ENCODE measurements around the gene ERN2. TPM values are rescaled to one million over a fixed set of nuclear protein-coding genes. Genes with fewer than 3 reads are reported as not detected.
"Not testable (repeated sequence)": the region's sequence is repeated elsewhere in the genome, so short reads cannot be mapped to it uniquely, and the experiment has no call there.

The ERN2 gene
- total RNA-seq: not detected
- polyA plus RNA-seq: not detected
- 0 reads per million in 6 experiments for total RNA-seq

DNA sequence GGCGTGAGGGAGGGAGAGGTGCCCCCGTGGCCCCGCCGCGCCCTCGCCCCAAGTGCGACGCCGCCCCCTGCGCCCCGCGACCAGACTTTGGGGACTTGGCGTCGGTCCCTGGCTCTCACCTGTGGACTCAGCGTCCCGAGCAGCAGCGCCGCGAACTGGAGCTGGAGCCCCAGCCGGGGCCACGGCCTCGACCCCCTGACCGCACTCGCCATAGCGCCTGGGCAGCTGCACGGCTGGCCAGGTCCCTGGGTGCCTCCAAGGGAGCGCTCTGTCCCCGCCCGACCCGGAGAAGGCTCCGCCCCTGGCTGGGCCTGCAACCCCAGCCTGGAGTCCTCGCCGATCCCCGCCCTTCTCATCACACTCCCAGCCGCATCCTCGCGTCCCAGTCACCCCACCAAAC lies at the start of gene ERN2:
Gene ERN2 (minus strand): TSS at position 247 of the 400 bp plus-strand sequence. CDS start 35 bp downstream, at position 212.
- ATAC-seq: no peak
- POLR2A ChIA-PET: no interaction called here
- no peak within 1 kb of the TSS for H3K4me3 Mint-ChIP-seq

DNA sequence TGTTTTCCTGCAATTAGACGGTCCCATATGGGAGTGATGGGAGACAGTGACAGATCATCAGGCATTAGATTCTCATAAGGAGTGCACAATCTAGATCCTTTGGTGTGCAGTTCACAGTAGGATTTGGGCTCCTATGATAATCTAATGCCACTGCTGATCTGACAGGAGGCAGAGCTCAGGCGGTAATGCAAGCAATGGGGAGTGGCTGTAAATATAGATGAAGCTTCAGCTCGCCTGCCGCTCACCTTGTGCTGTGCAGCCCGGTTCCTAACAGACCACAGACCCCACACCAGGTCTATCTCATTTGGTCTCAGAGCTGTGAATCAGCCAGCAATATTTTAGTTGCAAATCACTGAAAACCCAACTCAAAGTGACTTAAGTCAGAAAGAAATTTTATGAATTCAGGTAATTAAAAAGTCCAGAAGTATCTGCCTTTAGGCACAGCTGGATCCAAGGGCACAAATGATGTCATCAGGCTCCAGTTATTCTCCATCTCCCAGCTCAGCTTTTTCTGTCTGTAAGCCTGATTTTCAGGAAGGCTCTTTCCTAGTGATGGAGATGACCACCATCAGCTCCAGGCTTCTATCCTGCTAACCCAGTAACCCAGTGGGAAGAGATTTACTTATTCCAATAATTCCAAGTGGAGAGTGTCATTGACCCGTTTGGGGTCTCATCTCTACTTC lies 45.1 kb upstream of the ERN2 start:
- Mint-ChIP-seq H3K27me3 (peaks cover 27 to 59% (median 41%) of the 10 kb centered on the region in 5 donors), H3K27ac (no peak overlapping the region), H3K4me3 (no peak overlapping the region), H3K9me3 (peaks cover 0 to 2% (median 0%) of the 10 kb centered on the region in 9 donors), H3K36me3 (no peaks in the 10 kb centered on the region), H3K4me1 (peaks cover 0 to 12% (median 0%) of the 10 kb centered on the region in 4 donors)
- no peak for DNase-seq
- ATAC-seq: no peak
- POLR2A ChIA-PET: no interaction called here

More for the DNA sequence above, at the start of gene ERN2:
- H3K36me3 Mint-ChIP-seq: peaks cover 0 to 18% (median 5%) of the 10 kb centered on the region in 3 donors
- peaks cover 0 to 21% (median 5%) of the 10 kb centered on the region in 9 donors for H3K9me3 Mint-ChIP-seq
- peaks cover 0 to 6% (median 0%) of the 10 kb centered on the region in 4 donors for H3K4me1 Mint-ChIP-seq
- peaks cover 17 to 60% (median 48%) of the 10 kb centered on the region in 5 donors for H3K27me3 Mint-ChIP-seq
- no peak within 1 kb of the TSS for H3K27ac Mint-ChIP-seq
- no peak for DNase-seq

DNA sequence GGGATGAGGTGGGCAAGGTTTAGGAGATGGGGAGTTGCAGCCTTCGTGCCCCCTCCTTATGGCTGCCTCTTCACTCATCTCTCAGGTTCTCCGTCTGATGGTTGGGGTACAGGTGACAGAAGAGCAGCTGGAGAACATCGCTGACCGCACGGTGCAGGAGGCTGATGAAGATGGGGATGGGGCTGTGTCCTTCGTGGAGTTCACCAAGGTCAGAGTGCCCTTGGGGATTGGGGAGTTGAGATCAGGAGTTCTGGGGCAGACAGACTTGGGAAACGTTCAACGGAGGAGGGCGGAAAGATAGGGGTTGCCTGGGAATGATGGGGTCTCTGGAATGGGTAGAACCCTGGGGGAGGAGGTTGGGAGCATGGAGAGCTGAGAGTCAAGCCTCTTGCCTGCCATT lies 44.1 kb upstream of the ERN2 start:
- H3K4me1 Mint-ChIP-seq: peaks cover 0 to 12% (median 0%) of the 10 kb centered on the region in 4 donors
- H3K9me3 Mint-ChIP-seq: peaks cover 0 to 2% (median 0%) of the 10 kb centered on the region in 9 donors
- no peak overlapping the region for H3K27ac Mint-ChIP-seq
- no peak overlapping the region for H3K4me3 Mint-ChIP-seq
- POLR2A ChIA-PET: no interaction called here
- peaks cover 0 to under 1% (median 0%) of the 10 kb centered on the region in 3 donors for H3K36me3 Mint-ChIP-seq
- peaks cover 27 to 59% (median 40%) of the 10 kb centered on the region in 5 donors for H3K27me3 Mint-ChIP-seq
- no peak for DNase-seq
- no peak for ATAC-seq

DNA sequence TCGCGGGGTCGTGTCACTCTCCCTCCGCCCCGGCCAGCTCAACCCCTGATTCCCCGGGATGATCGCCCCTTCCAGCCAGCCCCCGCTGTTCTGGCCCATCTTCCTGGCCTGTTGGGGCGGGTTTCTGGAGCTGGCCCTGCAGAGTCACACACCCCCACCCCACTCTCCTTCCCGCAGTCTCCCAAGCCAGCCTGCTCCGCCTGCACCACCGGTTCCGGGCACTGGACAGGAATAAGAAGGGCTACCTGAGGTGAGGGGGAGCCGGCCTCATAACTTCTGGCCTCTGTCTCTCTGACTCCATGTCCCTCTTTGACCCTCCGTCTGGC lies 42.4 kb upstream of the ERN2 start:
- no peak for DNase-seq
- Mint-ChIP-seq H3K36me3 (peaks cover 0 to 4% (median 0%) of the 10 kb centered on the region in 3 donors), H3K9me3 (peaks cover 0 to 4% (median 0%) of the 10 kb centered on the region in 9 donors), H3K27me3 (peaks cover 27 to 54% (median 47%) of the 10 kb centered on the region in 5 donors), H3K4me1 (peaks cover 0 to 12% (median 0%) of the 10 kb centered on the region in 4 donors), H3K27ac (no peak overlapping the region), H3K4me3 (peak overlapping the region in 3 of 10 donors; percentile 9 to 45 (median 43))
- no peak for ATAC-seq
- POLR2A ChIA-PET: no interaction called here

DNA sequence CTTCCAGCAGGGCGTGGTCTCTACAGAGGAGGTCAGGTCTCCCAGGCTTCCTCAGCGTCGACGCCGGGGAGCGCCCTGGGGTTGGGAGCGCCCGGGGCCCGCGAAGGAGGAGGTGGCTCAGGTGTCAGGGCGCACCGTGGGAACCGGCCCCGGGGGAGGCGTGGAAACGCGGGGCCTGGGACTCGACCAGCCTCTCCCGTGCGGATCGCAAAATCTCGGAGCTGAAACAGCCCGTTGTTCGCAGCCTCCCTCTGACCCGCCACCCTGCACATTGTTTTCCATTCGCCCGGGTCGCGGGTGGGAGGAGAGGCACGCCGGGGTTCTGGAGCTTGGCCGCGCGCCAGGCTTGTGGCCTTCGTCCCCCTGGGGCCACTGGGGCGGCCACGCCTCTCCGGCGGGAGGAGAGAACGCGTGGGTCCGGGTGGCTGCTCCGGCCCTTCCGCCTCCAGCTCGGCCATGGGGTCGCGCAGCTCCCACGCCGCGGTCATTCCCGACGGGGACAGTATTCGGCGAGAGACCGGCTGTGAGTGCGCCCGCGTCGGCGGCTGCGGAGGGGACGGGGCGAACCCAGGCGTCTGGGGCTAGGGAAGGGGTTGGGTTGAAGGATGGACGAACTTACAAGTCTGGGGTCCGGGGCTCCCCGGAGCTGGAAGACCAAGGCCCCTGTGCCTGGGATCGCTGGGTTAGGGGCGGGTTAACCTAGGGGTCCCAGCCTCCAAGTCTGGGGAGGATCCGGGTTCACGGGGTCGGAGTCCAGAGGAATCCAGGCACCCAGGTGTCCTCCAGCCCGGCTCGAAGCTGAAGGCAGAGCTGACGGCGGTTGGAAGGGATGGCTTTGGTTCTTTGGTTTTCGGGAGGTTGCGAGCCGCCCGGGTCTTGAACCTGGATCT lies 41.8 kb upstream of the ERN2 start, which contains the start of gene CHP2:
Gene CHP2 (plus strand): TSS at position 433 of the 890 bp plus-strand sequence. CDS start 24 bp downstream, at position 457.
- peaks cover 0 to 12% (median 0%) of the 10 kb centered on the region in 4 donors for H3K4me1 Mint-ChIP-seq
- H3K9me3 Mint-ChIP-seq: peaks cover 0 to 4% (median 0%) of the 10 kb centered on the region in 9 donors
- H3K4me3 Mint-ChIP-seq: peak within 1 kb of the TSS in 5 of 10 donors; percentile 9 to 45 (median 43)
- POLR2A ChIA-PET: no interaction called here
- peaks cover 25 to 51% (median 47%) of the 10 kb centered on the region in 5 donors for H3K27me3 Mint-ChIP-seq
- ATAC-seq: no peak
- H3K36me3 Mint-ChIP-seq: peaks cover 0 to 4% (median 0%) of the 10 kb centered on the region in 3 donors
- H3K27ac Mint-ChIP-seq: no peak within 1 kb of the TSS
- no peak for DNase-seq

DNA sequence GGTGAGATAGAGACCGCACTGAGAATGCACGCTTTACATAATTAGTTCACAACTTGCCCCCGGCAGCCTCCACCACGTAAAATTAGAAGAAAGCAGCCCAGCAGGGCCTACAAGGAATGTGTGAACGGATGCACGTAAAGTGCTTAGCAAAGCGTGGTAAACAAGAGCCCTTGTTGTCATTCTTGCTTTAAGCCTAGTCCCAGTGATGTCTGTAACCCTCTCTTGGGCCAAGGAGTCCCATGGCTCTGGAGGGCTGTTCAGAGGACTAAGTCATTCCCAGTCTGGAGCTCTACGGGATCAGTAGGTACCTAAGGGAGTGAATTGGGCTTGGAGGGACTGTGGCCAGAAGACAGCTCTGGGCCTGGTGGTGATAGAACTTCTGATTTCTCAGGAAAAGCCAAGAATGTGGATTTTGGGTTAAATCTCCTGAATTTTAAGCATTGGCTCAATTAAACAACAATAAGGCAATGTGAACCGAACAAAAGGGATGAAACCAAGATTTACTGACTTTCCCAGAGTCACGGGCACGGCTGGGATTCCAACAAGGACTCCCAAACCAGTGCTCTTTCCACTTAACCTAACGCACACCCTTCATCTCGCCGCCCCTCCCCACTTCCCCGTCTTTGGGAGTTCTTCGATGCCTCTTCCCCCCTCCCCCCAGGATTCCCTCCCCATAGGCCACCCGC lies 41.0 kb upstream of the ERN2 start:
- peak overlapping the region in 4 of 10 donors; percentile 22 to 45 (median 31) for H3K4me3 Mint-ChIP-seq
- DNase-seq: no peak
- POLR2A ChIA-PET: no interaction called here
- peaks cover 25 to 51% (median 48%) of the 10 kb centered on the region in 5 donors for H3K27me3 Mint-ChIP-seq
- peaks cover 0 to 12% (median 0%) of the 10 kb centered on the region in 4 donors for H3K4me1 Mint-ChIP-seq
- peaks cover 0 to 4% (median 0%) of the 10 kb centered on the region in 3 donors for H3K36me3 Mint-ChIP-seq
- peaks cover 0 to 4% (median 0%) of the 10 kb centered on the region in 9 donors for H3K9me3 Mint-ChIP-seq
- no peak overlapping the region for H3K27ac Mint-ChIP-seq
- no peak for ATAC-seq

DNA sequence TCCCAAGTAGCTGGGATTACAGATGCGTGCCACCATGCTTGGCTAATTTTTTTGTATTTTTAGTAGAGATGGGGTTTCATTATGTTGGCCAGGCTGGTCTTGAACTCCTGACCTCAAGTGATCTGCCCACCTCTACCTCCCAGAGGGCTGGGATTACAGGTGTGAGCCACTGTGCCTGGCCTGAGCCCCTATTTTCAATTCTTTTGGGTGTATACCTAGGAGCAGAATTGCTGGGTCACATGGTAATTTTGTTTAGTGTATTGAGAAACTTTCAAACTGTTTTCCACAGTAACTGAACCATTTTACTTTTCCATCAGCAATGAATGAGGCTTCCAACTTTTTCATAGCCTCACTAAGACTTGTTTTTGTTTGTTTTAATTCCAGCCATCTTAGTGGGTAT lies 38.0 kb upstream of the ERN2 start:
- H3K4me1 Mint-ChIP-seq, POLR2A ChIA-PET, H3K4me3 Mint-ChIP-seq, ATAC-seq, DNase-seq: not testable (repeated sequence)
- peak overlapping the region in 1 of 10 donors; percentile 82 for H3K27ac Mint-ChIP-seq
- peaks cover 0 to 15% (median 9%) of the 10 kb centered on the region in 9 donors for H3K9me3 Mint-ChIP-seq
- peaks cover 0 to 12% (median 2%) of the 10 kb centered on the region in 3 donors for H3K36me3 Mint-ChIP-seq
- H3K27me3 Mint-ChIP-seq: peaks cover 17 to 43% (median 38%) of the 10 kb centered on the region in 5 donors

DNA sequence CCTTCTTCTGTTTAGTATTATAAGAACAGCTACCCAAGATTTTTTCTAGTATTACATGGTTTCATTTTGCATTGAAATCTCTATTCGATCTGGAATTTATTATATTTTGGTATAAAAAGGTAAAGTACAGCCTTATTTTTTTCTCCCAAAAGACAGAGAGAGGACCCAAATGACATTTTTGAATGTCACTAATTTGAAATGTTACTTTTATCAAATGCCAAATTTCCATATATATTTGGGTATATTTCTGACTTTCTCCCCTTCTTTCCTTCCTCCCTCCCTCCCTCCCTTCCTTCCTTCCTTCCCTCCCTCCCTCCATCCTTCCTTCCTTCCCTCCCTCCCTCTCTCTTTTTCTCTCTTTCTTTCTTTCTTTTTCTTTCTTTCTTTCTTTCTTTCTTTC lies 35.6 kb upstream of the ERN2 start:
- Mint-ChIP-seq H3K4me1 (no peaks in the 10 kb centered on the region), H3K27me3 (peaks cover 21 to 48% (median 32%) of the 10 kb centered on the region in 5 donors), H3K4me3 (no peak overlapping the region), H3K36me3 (peaks cover 2 to 16% (median 2%) of the 10 kb centered on the region in 3 donors), H3K9me3 (peaks cover 0 to 18% (median 12%) of the 10 kb centered on the region in 9 donors), H3K27ac (no peak overlapping the region)
- POLR2A ChIA-PET: no interaction called here
- no peak for ATAC-seq
- no peak for DNase-seq

DNA sequence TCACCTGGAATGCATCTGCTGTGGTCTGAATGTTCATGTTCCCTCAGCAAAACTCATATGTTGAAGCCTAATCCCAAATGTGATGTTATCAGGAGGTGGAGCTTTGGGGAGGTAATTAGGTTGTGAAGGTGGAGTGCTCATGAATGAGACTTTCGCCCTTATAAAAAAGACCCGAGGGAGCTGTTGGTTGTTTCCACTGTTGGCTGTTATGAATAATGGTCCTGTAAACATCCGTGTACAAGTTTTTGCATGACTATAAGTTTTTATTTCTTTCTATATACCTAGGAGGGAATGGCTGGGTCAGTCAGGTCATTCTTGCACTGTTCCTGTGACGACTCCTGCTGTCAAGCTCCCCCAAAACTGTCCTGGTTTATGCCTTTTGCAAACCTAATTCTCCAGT lies 32.2 kb upstream of the ERN2 start:
- no peak overlapping the region for H3K27ac Mint-ChIP-seq
- H3K27me3 Mint-ChIP-seq: peaks cover 17 to 67% (median 33%) of the 10 kb centered on the region in 5 donors
- ATAC-seq (no peak), DNase-seq (no peak)
- H3K4me3 Mint-ChIP-seq: no peak overlapping the region
- H3K9me3 Mint-ChIP-seq: peaks cover 0 to 18% (median 12%) of the 10 kb centered on the region in 9 donors
- POLR2A ChIA-PET: no interaction called here
- no peaks in the 10 kb centered on the region for H3K4me1 Mint-ChIP-seq
- H3K36me3 Mint-ChIP-seq: peaks cover 2 to 11% (median 2%) of the 10 kb centered on the region in 3 donors

DNA sequence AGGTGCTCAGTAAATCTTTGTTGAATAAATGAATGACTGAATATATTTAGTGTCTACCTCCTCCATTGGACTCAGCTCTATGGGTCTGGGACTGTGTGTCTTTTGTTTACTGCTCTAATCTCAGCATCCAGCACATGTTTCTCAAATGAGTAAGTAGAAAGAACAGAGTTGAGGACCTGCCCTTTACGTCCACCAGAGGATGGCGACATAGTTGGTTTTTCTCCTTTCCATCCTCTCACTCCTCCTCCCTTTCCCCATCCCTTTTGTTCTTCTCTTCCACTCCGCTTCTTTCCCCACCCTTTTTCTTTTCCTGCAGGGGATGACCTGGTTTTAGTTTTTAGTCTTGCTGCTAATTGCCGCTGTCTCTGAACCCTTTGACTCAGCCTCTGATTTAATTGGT lies 29.7 kb upstream of the ERN2 start:
- Mint-ChIP-seq H3K36me3 (peaks cover 2 to 11% (median 2%) of the 10 kb centered on the region in 3 donors), H3K27ac (no peak overlapping the region), H3K9me3 (peaks cover 0 to 18% (median 12%) of the 10 kb centered on the region in 9 donors), H3K27me3 (peaks cover 17 to 68% (median 33%) of the 10 kb centered on the region in 5 donors), H3K4me1 (no peaks in the 10 kb centered on the region), H3K4me3 (no peak overlapping the region)
- DNase-seq (no peak), ATAC-seq (no peak)
- POLR2A ChIA-PET: no interaction called here

DNA sequence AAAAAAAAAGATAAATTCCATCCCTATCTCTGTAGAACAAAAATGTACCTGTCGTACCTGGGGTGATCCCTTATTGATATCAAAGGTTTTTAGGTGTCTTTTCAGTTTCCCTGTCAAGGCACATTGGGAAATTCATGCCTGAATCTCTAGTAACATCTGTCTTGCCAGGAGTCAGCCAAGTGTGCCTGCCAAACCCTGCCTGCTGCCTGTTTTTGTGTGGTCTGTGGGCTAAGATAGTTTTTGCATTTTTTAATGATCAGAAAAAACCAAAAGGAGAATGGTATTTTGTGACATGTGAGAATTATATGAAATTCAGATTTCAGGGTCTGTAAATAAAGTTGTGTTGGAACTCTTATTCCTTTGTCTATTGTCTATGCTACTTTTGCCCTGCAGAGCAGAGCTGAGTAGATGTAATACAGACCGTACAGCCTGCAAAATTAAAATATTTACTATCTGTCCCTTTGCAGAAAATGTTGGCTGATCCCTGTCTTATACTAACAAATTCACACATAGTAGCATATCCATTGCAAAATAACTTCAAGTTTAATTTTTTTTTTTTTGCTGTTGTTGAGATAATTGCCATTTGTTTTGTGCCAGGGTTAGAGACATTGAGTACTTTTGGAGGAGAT lies 28.8 kb upstream of the ERN2 start:
- no peaks in the 10 kb centered on the region for H3K4me1 Mint-ChIP-seq
- no peak overlapping the region for H3K4me3 Mint-ChIP-seq
- peaks cover 15 to 60% (median 28%) of the 10 kb centered on the region in 5 donors for H3K27me3 Mint-ChIP-seq
- H3K27ac Mint-ChIP-seq: no peak overlapping the region
- H3K9me3 Mint-ChIP-seq: peaks cover 0 to 12% (median 8%) of the 10 kb centered on the region in 9 donors
- H3K36me3 Mint-ChIP-seq: peaks cover 2 to 8% (median 2%) of the 10 kb centered on the region in 3 donors
- DNase-seq (no peak), ATAC-seq (no peak)
- POLR2A ChIA-PET: no interaction called here

DNA sequence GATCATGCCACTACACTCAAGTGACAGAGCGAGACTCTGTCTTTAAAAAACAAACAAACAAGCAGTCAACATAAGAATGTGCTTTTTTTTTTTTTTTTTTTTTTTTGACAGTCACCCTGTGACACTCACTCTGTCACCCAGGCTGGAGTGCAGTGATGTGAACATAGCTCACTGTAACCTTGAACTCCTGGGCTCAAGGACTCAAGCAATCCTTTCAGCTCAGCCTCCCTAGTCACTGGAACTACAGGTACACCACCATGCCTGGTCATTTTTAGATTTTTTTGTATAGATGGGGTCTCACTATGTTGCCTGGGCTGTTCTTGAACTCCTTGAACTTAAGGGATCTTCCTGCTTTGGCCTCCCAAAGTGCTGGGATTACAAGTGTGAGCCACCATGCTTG lies 26.5 kb upstream of the ERN2 start:
- peaks cover 0 to 3% (median 0%) of the 10 kb centered on the region in 9 donors for H3K9me3 Mint-ChIP-seq
- POLR2A ChIA-PET: no interaction called here
- H3K4me3 Mint-ChIP-seq: no peak overlapping the region
- H3K27me3 Mint-ChIP-seq: peaks cover 3 to 40% (median 20%) of the 10 kb centered on the region in 5 donors
- ATAC-seq: no peak
- H3K27ac Mint-ChIP-seq: no peak overlapping the region
- peaks cover 0 to 4% (median 1%) of the 10 kb centered on the region in 4 donors for H3K4me1 Mint-ChIP-seq
- H3K36me3 Mint-ChIP-seq: no peaks in the 10 kb centered on the region
- DNase-seq: no peak

Measured in naive thymus-derived CD8-positive, alpha-beta T cell (primary cell).